ENCODE results near the gene CELSR1. TPM values are rescaled to one million over a fixed set of nuclear protein-coding genes. Genes with fewer than 3 reads are reported as not detected.

Gene CELSR1
- total RNA-seq, 3 donors from 2014 or later, result 0.22 to 0.63 (median 0.38) TPM

DNA sequence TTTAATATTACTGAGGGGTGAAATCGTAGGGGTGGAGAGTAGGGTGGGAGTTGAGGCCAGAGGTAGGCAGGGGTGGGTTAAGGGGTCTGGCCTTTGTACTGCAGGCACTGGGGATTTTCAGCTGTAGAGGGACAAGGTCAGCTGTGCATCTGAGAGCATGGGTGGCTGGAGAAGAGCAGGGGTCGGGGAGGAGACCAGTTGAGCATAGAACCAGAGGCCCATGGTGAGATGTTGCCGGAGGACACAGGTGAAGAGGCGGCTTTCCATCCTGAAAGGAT lies 12.1 kb upstream of the CELSR1 start:
- peaks cover 37% of the 10 kb centered on the region for H3K27me3 Mint-ChIP-seq (ENCODE audit: low read depth)
- ATAC-seq (no peak), DNase-seq (no peak)
- H3K36me3 Mint-ChIP-seq (ENCODE audit: insufficient read depth), result no peaks in the 10 kb centered on the region
- no peak overlapping the region for H3K4me3 Mint-ChIP-seq
- H3K9me3 Mint-ChIP-seq, result peaks cover 5% of the 10 kb centered on the region
- no peaks in the 10 kb centered on the region for H3K4me1 Mint-ChIP-seq (ENCODE audit: low read depth)

DNA sequence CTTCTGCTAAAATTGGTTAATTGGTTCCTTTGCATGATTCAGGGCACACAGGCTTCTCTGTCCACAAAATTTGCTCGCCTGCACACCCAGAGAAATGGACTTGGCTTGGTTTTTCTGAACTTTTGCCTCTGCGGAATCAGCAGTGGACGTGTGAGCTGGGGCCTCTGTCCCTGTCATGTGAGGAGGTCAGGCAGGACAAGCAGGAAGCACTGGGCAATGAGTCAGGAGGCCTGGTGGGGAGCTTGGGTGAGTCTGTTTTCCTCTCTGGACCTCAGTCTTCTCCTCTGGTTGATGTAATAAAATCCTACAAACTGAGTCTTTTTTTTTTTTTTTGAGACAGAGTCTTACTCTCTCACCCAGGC lies 10.4 kb upstream of the CELSR1 start:
- Mint-ChIP-seq H3K4me3 (no peak overlapping the region), H3K36me3 (ENCODE audit: insufficient read depth) (no peaks in the 10 kb centered on the region), H3K9me3 (peaks cover 5% of the 10 kb centered on the region), H3K27me3 (ENCODE audit: low read depth) (peaks cover 40% of the 10 kb centered on the region), H3K4me1 (ENCODE audit: low read depth) (no peaks in the 10 kb centered on the region)
- DNase-seq, result no peak
- ATAC-seq, result no peak

- ATAC-seq, result no peak
- H3K36me3 Mint-ChIP-seq (ENCODE audit: insufficient read depth), result no peaks in the 10 kb centered on the region
- H3K4me3 Mint-ChIP-seq, result no peak overlapping the region
- H3K9me3 Mint-ChIP-seq, result peaks cover under 1% of the 10 kb centered on the region
- H3K4me1 Mint-ChIP-seq (ENCODE audit: low read depth), result no peaks in the 10 kb centered on the region
- no peak for DNase-seq
- peaks cover 40% of the 10 kb centered on the region for H3K27me3 Mint-ChIP-seq (ENCODE audit: low read depth)
These were observed 9.9 kb upstream of the CELSR1 start for GRCh38 chr22:46547179-46547882.

DNA sequence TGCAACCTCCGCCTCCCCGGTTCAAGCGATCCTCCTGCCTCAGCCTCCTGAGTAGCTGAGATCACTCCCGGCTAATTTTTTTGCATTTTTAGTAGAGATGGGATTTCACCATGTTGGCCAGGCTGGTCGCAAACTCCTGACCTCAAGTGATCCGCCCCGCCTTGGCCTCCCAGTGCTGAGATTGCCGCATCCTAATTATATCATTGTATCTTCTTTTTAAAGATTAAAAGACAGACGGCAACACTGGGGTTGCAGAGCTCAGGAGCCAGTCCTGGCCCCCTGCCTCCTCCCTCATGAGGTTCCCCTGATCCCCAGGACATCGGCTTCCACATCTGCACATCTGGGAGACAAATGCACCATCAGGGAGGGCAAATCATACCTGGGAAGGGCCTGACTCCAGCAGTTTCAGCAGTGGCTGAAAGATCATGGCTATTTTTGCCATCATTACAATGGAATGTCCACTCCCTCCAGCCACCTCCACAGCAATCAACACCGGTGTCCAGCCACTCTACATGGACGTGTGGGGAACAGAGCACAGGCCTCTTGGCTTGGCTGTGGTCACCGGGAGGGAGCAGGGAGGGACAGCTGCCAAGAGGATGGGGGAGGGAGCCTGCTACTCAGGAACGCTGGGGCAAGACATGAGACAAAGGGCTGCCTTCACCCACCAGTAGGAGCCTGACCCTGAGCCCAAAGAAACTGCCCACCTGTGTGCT lies 9.2 kb upstream of the CELSR1 start:
- H3K4me1 Mint-ChIP-seq (ENCODE audit: low read depth), result no peaks in the 10 kb centered on the region
- no peak for DNase-seq

GRCh38 chr22:46545086-46545792 lies 7.8 kb upstream of the CELSR1 start:
- Mint-ChIP-seq H3K27me3 (ENCODE audit: low read depth) (peaks cover 41% of the 10 kb centered on the region), H3K36me3 (ENCODE audit: insufficient read depth) (no peaks in the 10 kb centered on the region), H3K9me3 (no peaks in the 10 kb centered on the region), H3K4me1 (ENCODE audit: low read depth) (no peaks in the 10 kb centered on the region), H3K4me3 (no peak overlapping the region)
- ATAC-seq (no peak), DNase-seq (no peak)

More for the DNA sequence above, 9.2 kb upstream of the CELSR1 start:
- no peak for ATAC-seq
- Mint-ChIP-seq H3K27me3 (ENCODE audit: low read depth) (peaks cover 42% of the 10 kb centered on the region), H3K4me3 (no peak overlapping the region), H3K36me3 (ENCODE audit: insufficient read depth) (no peaks in the 10 kb centered on the region), H3K9me3 (no peaks in the 10 kb centered on the region)

DNA sequence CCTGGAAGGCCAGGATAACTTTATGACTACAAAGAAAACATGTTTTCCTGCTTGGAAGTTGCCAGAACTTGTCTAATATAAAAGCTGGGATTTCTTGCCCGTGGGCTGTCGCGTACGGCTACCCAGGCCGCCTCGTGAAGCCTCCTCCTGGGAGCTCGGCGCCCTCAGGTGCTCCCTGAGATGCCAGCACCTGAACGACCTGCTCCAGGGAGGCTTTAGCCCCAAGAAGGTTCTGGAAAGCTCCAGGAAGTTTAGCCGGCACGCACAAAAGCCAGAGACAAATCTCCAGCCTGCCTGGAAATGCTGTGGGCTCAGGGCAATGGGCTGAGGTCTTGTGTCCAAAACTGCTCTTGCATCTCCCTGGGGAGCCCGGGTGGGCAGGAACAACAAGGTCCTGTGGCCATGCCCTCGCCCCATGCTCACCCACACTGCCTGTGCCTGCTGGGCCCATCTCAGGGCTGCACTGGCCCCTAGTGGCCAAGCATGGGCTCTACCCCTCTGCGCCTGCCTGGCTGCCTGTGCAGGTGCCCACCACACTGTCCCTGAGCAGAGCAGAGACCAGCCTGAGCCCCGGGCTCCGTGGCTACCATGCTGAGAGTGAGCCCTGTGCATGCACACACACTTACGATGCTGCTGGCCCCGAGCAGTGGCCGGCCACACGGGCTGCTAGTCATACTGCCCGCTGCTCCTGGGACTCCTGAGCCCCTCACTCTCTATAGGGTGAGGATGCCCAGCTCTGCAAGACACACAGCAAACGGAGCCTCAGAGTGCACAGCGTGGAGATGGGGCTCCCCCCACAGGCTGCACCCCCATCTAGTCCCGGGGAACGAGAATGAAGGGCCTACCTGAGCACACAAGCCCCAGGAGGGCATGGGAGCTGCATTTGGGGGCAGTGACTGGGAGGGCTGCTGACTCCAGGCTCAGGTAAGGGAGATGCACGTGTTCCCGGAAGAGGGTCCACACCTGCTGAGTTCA lies 4.9 kb upstream of the CELSR1 start:
- H3K9me3 Mint-ChIP-seq, result no peaks in the 10 kb centered on the region
- ATAC-seq, result peak; percentile 97 to 98

GRCh38 chr22:46541536-46541935 lies 4.1 kb upstream of the CELSR1 start:
- H3K4me3 Mint-ChIP-seq, result no peak overlapping the region
- peaks cover 10% of the 10 kb centered on the region for H3K4me1 Mint-ChIP-seq (ENCODE audit: low read depth)
- no peak for DNase-seq
- peaks cover 40% of the 10 kb centered on the region for H3K27me3 Mint-ChIP-seq (ENCODE audit: low read depth)
- ATAC-seq, result no peak
- H3K9me3 Mint-ChIP-seq, result no peaks in the 10 kb centered on the region
- H3K36me3 Mint-ChIP-seq (ENCODE audit: insufficient read depth), result no peaks in the 10 kb centered on the region

More for the DNA sequence above, 4.9 kb upstream of the CELSR1 start:
- DNase-seq, result peak; percentile 63
- no peaks in the 10 kb centered on the region for H3K36me3 Mint-ChIP-seq (ENCODE audit: insufficient read depth)
- H3K4me3 Mint-ChIP-seq, result no peak overlapping the region
- H3K27me3 Mint-ChIP-seq (ENCODE audit: low read depth), result peaks cover 42% of the 10 kb centered on the region
- peaks cover 10% of the 10 kb centered on the region for H3K4me1 Mint-ChIP-seq (ENCODE audit: low read depth)

DNA sequence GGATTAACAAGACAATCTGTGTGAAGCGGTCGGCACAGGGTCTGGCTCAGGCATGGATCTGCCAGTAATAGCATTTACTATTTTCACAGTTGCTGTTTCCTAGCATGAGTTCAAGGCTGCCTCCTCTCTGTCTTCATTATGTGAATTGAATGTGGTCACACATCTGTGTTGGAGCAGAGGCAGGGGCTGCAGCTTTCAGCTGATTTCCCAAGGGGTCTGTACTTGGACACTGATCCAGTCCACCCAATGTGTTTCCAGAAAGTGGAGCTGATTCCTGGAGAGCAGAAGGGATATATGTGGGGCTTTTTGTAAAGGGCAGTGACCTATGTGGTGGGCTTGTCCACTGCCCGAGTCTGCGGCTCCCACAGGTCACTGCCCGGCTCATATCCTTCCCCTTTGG lies 3.5 kb upstream of the CELSR1 start:
- DNase-seq (no peak), ATAC-seq (no peak)
- Mint-ChIP-seq H3K4me3 (no peak overlapping the region), H3K9me3 (no peaks in the 10 kb centered on the region), H3K27me3 (ENCODE audit: low read depth) (peaks cover 39% of the 10 kb centered on the region), H3K36me3 (ENCODE audit: insufficient read depth) (no peaks in the 10 kb centered on the region), H3K4me1 (ENCODE audit: low read depth) (peaks cover 12% of the 10 kb centered on the region)

DNA sequence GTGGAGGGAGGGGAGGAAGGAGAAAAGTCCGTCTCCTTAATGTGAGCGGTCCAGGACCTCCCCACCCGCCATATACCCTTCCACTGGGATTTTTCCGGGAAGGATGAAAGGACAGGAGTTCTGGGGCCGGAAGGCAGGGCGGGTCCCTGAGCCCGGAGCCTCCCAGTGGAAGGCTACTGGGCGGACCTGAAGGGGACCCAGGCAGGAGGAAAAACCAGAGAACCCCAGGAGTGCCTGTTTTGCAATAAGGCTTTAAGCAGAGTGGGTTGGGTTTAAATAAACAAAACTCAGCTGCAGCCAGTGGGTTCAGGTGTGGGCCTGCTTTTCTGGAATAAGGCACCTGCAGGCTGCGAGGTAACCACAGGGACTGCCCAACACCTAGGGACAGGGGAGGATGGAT lies 1.7 kb upstream of the CELSR1 start:
- H3K27me3 Mint-ChIP-seq (ENCODE audit: low read depth), result peaks cover 53% of the 10 kb centered on the region
- H3K36me3 Mint-ChIP-seq (ENCODE audit: insufficient read depth), result no peaks in the 10 kb centered on the region
- H3K4me1 Mint-ChIP-seq (ENCODE audit: low read depth), result peaks cover 12% of the 10 kb centered on the region
- ATAC-seq (no peak), DNase-seq (no peak)
- no peak overlapping the region for H3K4me3 Mint-ChIP-seq
- no peaks in the 10 kb centered on the region for H3K9me3 Mint-ChIP-seq

DNA sequence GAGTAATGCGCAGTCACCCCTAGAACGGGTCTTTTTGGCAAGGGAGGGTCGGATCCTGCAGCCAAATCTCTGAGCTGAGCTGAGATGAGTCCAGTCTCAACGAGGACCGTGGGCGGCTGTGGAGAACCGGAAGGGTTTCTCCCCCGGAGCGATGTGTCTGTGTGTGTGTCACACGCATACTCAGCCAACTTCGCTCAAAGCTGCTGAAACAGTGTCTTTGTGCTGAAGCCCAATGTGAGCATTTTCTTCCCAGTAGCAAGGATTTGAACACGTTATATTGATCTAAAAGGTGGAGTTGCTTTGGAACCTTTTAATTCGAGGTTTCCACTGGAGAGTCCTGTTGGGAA lies 1.4 kb upstream of the CELSR1 start:
- no peak for ATAC-seq
- no peak for DNase-seq
- Mint-ChIP-seq H3K27me3 (ENCODE audit: low read depth) (peaks cover 55% of the 10 kb centered on the region), H3K9me3 (no peaks in the 10 kb centered on the region), H3K36me3 (ENCODE audit: insufficient read depth) (no peaks in the 10 kb centered on the region), H3K4me1 (ENCODE audit: low read depth) (peaks cover 12% of the 10 kb centered on the region), H3K4me3 (peak overlapping the region; percentile 46)

- H3K9me3 Mint-ChIP-seq, result no peaks in the 10 kb centered on the region
- no peaks in the 10 kb centered on the region for H3K36me3 Mint-ChIP-seq (ENCODE audit: insufficient read depth)
- peak overlapping the region; percentile 46 for H3K4me3 Mint-ChIP-seq
- H3K27me3 Mint-ChIP-seq (ENCODE audit: low read depth), result peaks cover 55% of the 10 kb centered on the region
- ATAC-seq (no peak), DNase-seq (no peak)
- peaks cover 12% of the 10 kb centered on the region for H3K4me1 Mint-ChIP-seq (ENCODE audit: low read depth)
These were observed 760 bp upstream of the CELSR1 start for GRCh38 chr22:46537946-46538813.

- DNase-seq, result no peak
- ATAC-seq, result peak in 1 of 2 donors; percentile 20
- H3K36me3 Mint-ChIP-seq (ENCODE audit: insufficient read depth), result no peaks in the 10 kb centered on the region
- H3K9me3 Mint-ChIP-seq, result no peaks in the 10 kb centered on the region
- peaks cover 55% of the 10 kb centered on the region for H3K27me3 Mint-ChIP-seq (ENCODE audit: low read depth)
- H3K4me3 Mint-ChIP-seq, result no peak overlapping the region
- peaks cover 12% of the 10 kb centered on the region for H3K4me1 Mint-ChIP-seq (ENCODE audit: low read depth)
These were observed 739 bp downstream of the CELSR1 start for GRCh38 chr22:46536537-46537224.
